CD8-positive, alpha-beta memory T cell (primary cell): ENCODE measurements around the gene CFAP157. TPM values are rescaled to one million over a fixed set of nuclear protein-coding genes. Genes with fewer than 3 reads are reported as not detected.

Source experiments
- CTCF ChIA-PET: fragments of 350-600 bp; sonication (Branson Sonifier 250); formaldehyde crosslinking; loops from one replicate; lab custom pipeline; 2021; ENCODE audit warnings: antibody characterized with exemption; lab: Charles Lee
- POLR2A ChIA-PET: fragments of 350-600 bp; sonication (Branson Sonifier 250); formaldehyde crosslinking; loops from one replicate; lab custom pipeline; 2021; ENCODE audit warnings: antibody characterized with exemption; lab: Charles Lee
- DNase-seq, 5 donors: peaks; one replicate each; pipeline versions ENCODE4 v3.0.0 to v3.0.0-alpha.2; 2020 to 2022; ENCODE audit warnings: mixed read lengths in 1 of 5
- H3K27ac ChIP-seq: one replicate; pipeline ENCODE4 v1.7.0; 2013; ENCODE audit warnings: low read depth, mild to moderate bottlenecking, low read length, moderate library complexity
- H3K27me3 ChIP-seq: 2 replicates; pipeline ENCODE4 v1.7.0; 2013; ENCODE audit warnings: low read length, mild to moderate bottlenecking; ENCODE audit not compliant: insufficient read depth, poor library complexity, severe bottlenecking
- H3K36me3 ChIP-seq: 2 replicates; pipeline ENCODE4 v1.7.0; 2013; ENCODE audit warnings: mild to moderate bottlenecking, low read length, moderate library complexity; ENCODE audit not compliant: insufficient read depth
- H3K4me1 ChIP-seq: 2 replicates; pipeline ENCODE4 v1.7.0; 2013; ENCODE audit warnings: mild to moderate bottlenecking, low read length, moderate library complexity; ENCODE audit not compliant: insufficient read depth
- H3K4me3 ChIP-seq: 2 replicates; pipeline ENCODE4 v1.7.0; 2013; ENCODE audit warnings: mild to moderate bottlenecking, low read length
- H3K9me3 ChIP-seq: 2 replicates; pipeline ENCODE4 v1.7.0; 2013; ENCODE audit warnings: mild to moderate bottlenecking, low read length
- H3K27ac Mint-ChIP-seq, 8 donors: one replicate each; pipeline ENCODE4 v1.8.0; 2020 to 2021; ENCODE audit warnings: mixed read lengths in 8 of 8, mild to moderate bottlenecking in 6 of 8, inconsistent platforms in 3 of 8, moderate library complexity in 3 of 8
- H3K27me3 Mint-ChIP-seq, 2 donors: one replicate each; pipeline ENCODE4 v1.8.0; 2020 to 2021; ENCODE audit warnings: mixed read lengths in 2 of 2, mild to moderate bottlenecking in 1 of 2, moderate library complexity in 1 of 2
- H3K36me3 Mint-ChIP-seq, 3 donors: one replicate each; pipeline ENCODE4 v1.8.0; 2020 to 2021; ENCODE audit warnings: mixed read lengths in 3 of 3, inconsistent platforms in 1 of 3, mild to moderate bottlenecking in 1 of 3
- H3K4me1 Mint-ChIP-seq, 3 donors: one replicate each; pipeline ENCODE4 v1.8.0; 2020 to 2021; ENCODE audit warnings: mixed read lengths in 3 of 3, inconsistent platforms in 1 of 3, mild to moderate bottlenecking in 1 of 3
- H3K4me3 Mint-ChIP-seq, 7 donors: one replicate each; pipeline ENCODE4 v1.8.0; 2020 to 2021; ENCODE audit warnings: mixed read lengths in 7 of 7, mild to moderate bottlenecking in 6 of 7, moderate library complexity in 4 of 7, inconsistent platforms in 2 of 7
- H3K9me3 Mint-ChIP-seq, 5 donors: one replicate each; pipeline ENCODE4 v1.8.0; 2020 to 2022; ENCODE audit warnings: mixed read lengths in 5 of 5, mild to moderate bottlenecking in 3 of 5, moderate library complexity in 2 of 5, inconsistent platforms in 1 of 5
- polyA plus RNA-seq: library from polyadenylated mRNA; unstranded; fragments of 300-500 nt; fragmentation: Illumina TruSeq; gene quantifications from one replicate; pipeline ENCODE4 v1.2.3, GENCODE V29; 2021
- total RNA-seq, 2 experiments: library from RNA; stranded (reverse); gene quantifications; one replicate each; pipeline ENCODE4 v1.2.3, GENCODE V29; 2021

CFAP157 gene
- total and polyA plus RNA-seq, 3 experiments from 2014 or later, result 0.33 TPM; not detected in 2

DNA sequence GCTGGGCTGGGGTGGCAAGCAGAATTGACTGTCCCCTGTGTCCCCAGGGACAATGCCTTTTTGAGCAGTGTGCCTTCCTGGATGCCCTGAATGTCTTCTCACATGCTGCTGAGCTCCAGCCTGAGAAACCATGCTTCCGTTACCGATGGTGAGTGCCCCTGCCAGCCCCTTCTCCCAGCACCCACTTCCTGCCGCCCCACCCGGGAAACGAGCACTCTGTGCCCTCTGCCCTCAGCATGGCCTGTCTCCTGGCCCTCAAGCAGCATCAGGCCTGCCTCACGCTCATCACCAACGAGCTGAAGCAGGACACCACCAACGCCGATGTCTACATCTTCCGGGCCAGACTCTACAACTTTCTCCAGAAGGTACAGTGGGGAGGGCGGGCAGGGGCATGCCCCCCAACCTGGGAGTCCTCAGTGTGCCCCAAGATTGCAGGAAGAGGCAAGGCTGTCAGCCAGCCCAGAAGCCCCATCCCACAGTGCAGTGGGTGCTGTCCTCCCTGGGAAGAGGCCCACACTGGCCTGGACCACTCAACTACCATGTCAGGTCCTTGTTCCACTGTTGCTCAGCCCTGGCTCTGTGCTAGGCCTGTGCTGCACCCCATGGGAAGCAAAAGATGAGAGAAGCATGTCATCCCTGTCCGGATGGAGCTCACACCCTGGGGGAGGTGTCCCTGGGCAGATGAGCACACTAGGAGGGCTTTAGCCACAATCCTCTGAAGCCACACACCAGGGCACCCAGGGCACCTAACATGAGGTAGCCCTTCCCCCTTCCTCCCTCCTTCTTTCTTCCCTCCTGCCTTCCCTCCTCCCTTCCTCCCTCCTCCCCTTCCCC, 13.5 kb downstream of the CFAP157 start:
- H3K4me3 ChIP-seq, result peak overlapping the region; percentile 39
- Mint-ChIP-seq H3K4me3 (peak overlapping the region; percentile 63 to 92 (median 81)), H3K36me3 (peaks cover 0 to 10% (median 1%) of the 10 kb centered on the region in 3 donors), H3K27ac (peak overlapping the region; percentile 74 to 97 (median 94)), H3K27me3 (peaks cover 0 to 2% of the 10 kb centered on the region in 2 donors), H3K4me1 (peaks cover 35 to 49% (median 37%) of the 10 kb centered on the region in 3 donors), H3K9me3 (no peaks in the 10 kb centered on the region)
- ChIA-PET POLR2A (interaction anchor here (0.6 to 1.2 kb wide), 2 partner anchors 15 to 104 kb away, joined by 3 to 4 read pairs; partner anchors contain the start of gene TOR2A), CTCF (interaction anchor here (1.1 to 5.1 kb wide), 2 partner anchors 9 to 14 kb away, joined by 3 to 37 read pairs; partner anchors contain the start of gene TOR2A)
- H3K27me3 ChIP-seq, result no peaks in the 10 kb centered on the region
- no peaks in the 10 kb centered on the region for H3K9me3 ChIP-seq
- peak overlapping the region; percentile 31 for H3K27ac ChIP-seq
- H3K4me1 ChIP-seq, result peaks cover 36% of the 10 kb centered on the region
- peak in 4 of 5 donors; percentile 34 to 68 (median 56) for DNase-seq
- H3K36me3 ChIP-seq, result no peaks in the 10 kb centered on the region

DNA sequence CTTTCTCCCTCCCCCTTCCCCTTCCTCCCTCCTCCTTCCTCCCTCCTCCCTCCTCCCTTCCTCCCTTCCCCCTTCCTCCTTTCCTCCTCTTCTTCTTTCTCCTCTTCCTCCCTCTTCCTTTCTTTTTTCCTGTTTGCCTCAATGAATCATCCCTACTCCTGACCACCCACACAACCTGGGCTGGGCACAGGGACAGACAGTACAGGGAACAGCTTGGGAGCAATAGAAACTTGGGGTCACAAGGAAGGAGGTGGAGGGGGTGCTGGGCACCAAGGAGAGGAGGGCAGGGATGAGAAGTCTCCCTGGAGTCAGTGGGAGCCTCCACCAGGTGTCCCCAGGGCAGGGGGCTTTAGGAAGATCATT, 14.1 kb downstream of the CFAP157 start:
- peaks cover 36% of the 10 kb centered on the region for H3K4me1 ChIP-seq

DNA sequence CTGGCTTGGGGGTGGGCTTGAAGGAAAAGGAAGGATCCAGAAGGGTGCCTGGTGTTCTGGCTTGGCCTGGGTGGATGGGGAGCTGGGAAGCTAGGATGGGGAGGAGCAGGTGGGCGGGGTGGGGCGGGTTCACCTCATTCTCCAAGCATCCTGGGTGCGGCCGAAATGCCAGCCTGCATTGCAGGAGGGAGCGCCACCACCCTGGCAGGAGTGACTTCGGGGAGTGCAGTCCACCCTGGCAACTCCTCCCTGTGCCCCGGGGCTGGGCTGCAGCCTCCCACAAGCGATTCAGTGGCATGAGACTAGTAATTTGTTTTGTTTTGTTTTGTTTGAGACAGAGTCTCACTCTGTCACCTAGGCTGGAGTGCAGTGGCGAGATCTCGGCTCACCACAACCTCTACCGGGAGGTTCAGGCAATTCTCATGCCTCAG, 14.6 kb downstream of the CFAP157 start:
- Mint-ChIP-seq H3K27me3 (no peaks in the 10 kb centered on the region), H3K9me3 (no peaks in the 10 kb centered on the region), H3K4me3 (peak overlapping the region; percentile 56 to 90 (median 79)), H3K36me3 (peaks cover 0 to 5% (median 2%) of the 10 kb centered on the region in 3 donors), H3K4me1 (peaks cover 26 to 38% (median 27%) of the 10 kb centered on the region in 3 donors), H3K27ac (peak overlapping the region; percentile 70 to 95 (median 84))
- H3K27ac ChIP-seq, result no peak overlapping the region
- H3K36me3 ChIP-seq, result no peaks in the 10 kb centered on the region
- ChIA-PET POLR2A (interaction anchor here (0.6 kb wide), 1 partner anchor 23 kb away, joined by 7 read pairs; no protein-coding TSS in a partner anchor), CTCF (interaction anchor here (5.1 kb wide), 1 partner anchor 13 kb away, joined by 37 read pairs; the partner anchor contains the start of gene TOR2A)
- H3K9me3 ChIP-seq, result no peaks in the 10 kb centered on the region
- H3K27me3 ChIP-seq, result no peaks in the 10 kb centered on the region
- no peak overlapping the region for H3K4me3 ChIP-seq
- H3K4me1 ChIP-seq, result peaks cover 31% of the 10 kb centered on the region
- DNase-seq, result peak in 1 of 5 donors; percentile 32

More for the DNA sequence above, 14.1 kb downstream of the CFAP157 start:
- H3K27ac ChIP-seq, result no peak overlapping the region
- ChIA-PET POLR2A (interaction anchor here (0.6 kb wide), 1 partner anchor 105 kb away, joined by 3 read pairs; no protein-coding TSS in a partner anchor), CTCF (interaction anchor here (5.1 kb wide), 1 partner anchor 13 kb away, joined by 37 read pairs; the partner anchor contains the start of gene TOR2A)
- H3K9me3 Mint-ChIP-seq, result no peaks in the 10 kb centered on the region
- DNase-seq, result no peak
- peaks cover 0 to 6% (median 2%) of the 10 kb centered on the region in 3 donors for H3K36me3 Mint-ChIP-seq
- no peak overlapping the region for H3K4me3 ChIP-seq
- H3K4me1 Mint-ChIP-seq, result peaks cover 31 to 43% (median 32%) of the 10 kb centered on the region in 3 donors
- peaks cover 0 to 2% of the 10 kb centered on the region in 2 donors for H3K27me3 Mint-ChIP-seq
- H3K27ac Mint-ChIP-seq, result peak overlapping the region; percentile 65 to 95 (median 84)
- H3K4me3 Mint-ChIP-seq, result peak overlapping the region; percentile 56 to 90 (median 79)
- no peaks in the 10 kb centered on the region for H3K9me3 ChIP-seq
- no peaks in the 10 kb centered on the region for H3K27me3 ChIP-seq
- H3K36me3 ChIP-seq, result no peaks in the 10 kb centered on the region

DNA sequence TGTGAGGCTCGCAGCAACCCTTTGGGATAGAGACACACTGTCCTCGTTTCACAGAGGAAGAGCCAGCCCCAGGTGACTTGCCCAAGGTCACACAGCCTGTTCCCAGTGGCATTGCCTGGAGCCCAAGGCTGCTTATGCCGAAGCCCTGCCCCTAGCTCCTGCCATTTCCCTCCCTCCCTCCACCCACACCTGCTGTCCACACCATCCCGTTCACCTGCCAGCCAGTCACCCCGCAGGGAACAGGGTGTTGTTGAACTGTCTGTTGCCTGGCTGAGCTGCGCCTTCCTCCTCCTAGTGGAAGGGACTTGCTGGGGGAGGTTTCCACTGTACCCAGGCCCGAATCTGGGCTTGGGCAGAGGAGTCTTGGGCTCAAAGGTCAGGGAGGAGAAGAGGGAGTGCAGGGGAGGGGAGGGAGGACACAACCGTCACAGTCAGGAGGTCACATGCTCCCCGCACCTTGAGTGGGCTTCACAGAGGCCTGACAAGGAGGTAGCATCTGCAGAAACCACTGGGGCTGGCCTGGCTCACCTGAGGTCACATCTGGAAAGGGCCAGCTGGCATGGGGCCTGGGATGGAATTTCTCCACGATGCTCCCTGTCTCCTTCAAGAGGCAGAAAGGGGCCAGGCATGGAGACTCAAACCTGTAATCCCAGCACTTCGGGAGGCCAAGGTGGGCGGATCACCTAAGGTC, 15.4 kb downstream of the CFAP157 start:
- Mint-ChIP-seq H3K9me3 (no peaks in the 10 kb centered on the region), H3K36me3 (peaks cover 0 to 5% (median 2%) of the 10 kb centered on the region in 3 donors), H3K27me3 (no peaks in the 10 kb centered on the region), H3K27ac (peak overlapping the region in 6 of 8 donors; percentile 11 to 95 (median 62)), H3K4me3 (peak overlapping the region in 4 of 7 donors; percentile 29 to 90 (median 65)), H3K4me1 (peaks cover 26 to 37% (median 27%) of the 10 kb centered on the region in 3 donors)
- POLR2A ChIA-PET, result interaction anchor here (0.6 kb wide), 1 partner anchor 22 kb away, joined by 7 read pairs; no protein-coding TSS in a partner anchor
- no peak overlapping the region for H3K4me3 ChIP-seq
- H3K9me3 ChIP-seq, result no peaks in the 10 kb centered on the region
- H3K36me3 ChIP-seq, result no peaks in the 10 kb centered on the region
- DNase-seq, result no peak
- CTCF ChIA-PET, result interaction anchor here (5.1 kb wide), 1 partner anchor 12 kb away, joined by 37 read pairs; the partner anchor contains the start of gene TOR2A
- H3K4me1 ChIP-seq, result peaks cover 30% of the 10 kb centered on the region
- H3K27me3 ChIP-seq, result no peaks in the 10 kb centered on the region
- H3K27ac ChIP-seq, result no peak overlapping the region

DNA sequence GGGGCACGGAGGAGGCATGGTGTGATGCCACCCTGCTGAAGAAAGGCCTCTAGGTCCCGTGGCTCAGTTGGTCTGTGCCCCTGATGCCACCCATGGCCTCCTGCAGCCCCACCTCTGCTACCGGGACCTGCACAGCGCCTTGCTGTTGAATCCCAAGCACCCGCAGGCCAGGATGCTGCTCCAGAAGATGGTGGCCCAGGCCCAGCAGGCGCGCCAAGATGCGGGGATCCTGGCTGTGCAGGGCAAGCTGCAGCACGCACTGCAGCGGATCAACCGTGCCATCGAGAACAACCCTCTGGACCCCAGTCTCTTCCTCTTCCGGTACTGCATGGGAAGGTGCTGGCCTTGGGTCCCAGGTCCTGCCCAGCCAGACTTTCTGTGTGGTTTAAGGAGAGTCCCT, 16.2 kb downstream of the CFAP157 start:
- H3K36me3 Mint-ChIP-seq, result peaks cover 0 to 5% (median 2%) of the 10 kb centered on the region in 3 donors
- H3K9me3 Mint-ChIP-seq, result no peaks in the 10 kb centered on the region
- no peaks in the 10 kb centered on the region for H3K27me3 ChIP-seq
- H3K9me3 ChIP-seq, result no peaks in the 10 kb centered on the region
- no peak for DNase-seq
- no peaks in the 10 kb centered on the region for H3K36me3 ChIP-seq
- no peak overlapping the region for H3K27ac ChIP-seq
- POLR2A ChIA-PET, result no interaction called here
- peaks cover 30% of the 10 kb centered on the region for H3K4me1 ChIP-seq
- H3K4me3 ChIP-seq, result no peak overlapping the region
- CTCF ChIA-PET, result no interaction called here
- H3K4me1 Mint-ChIP-seq, result peaks cover 26 to 37% (median 27%) of the 10 kb centered on the region in 3 donors
- no peaks in the 10 kb centered on the region for H3K27me3 Mint-ChIP-seq
- H3K27ac Mint-ChIP-seq, result peak overlapping the region in 4 of 8 donors; percentile 51 to 64 (median 58)
- H3K4me3 Mint-ChIP-seq, result no peak overlapping the region

DNA sequence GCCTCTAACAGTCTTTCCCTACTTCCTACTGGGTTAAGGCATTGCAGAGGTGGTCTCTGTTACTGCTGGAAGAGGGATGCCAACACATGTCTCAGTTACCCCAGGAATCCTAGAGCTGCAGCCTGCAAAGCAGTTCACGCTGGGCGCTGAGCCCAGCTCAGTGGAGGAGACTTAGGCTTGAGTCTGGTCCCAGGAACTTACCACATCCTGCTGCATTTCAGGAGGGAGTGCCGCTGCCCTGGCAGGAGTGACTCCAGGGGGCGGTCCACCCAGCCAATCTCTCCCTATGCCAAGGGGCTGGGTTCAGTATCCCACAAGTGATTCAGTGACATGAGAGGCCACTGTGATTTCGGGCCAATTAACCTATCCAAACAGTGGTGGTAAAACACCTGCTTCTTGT, 16.7 kb downstream of the CFAP157 start:
- ChIA-PET POLR2A (no interaction called here), CTCF (no interaction called here)
- no peak overlapping the region for H3K27ac ChIP-seq
- Mint-ChIP-seq H3K36me3 (peaks cover 0 to 5% (median 2%) of the 10 kb centered on the region in 3 donors), H3K4me1 (peaks cover 26 to 37% (median 27%) of the 10 kb centered on the region in 3 donors), H3K27me3 (no peaks in the 10 kb centered on the region), H3K4me3 (no peak overlapping the region), H3K27ac (peak overlapping the region in 4 of 8 donors; percentile 51 to 64 (median 58)), H3K9me3 (no peaks in the 10 kb centered on the region)
- no peaks in the 10 kb centered on the region for H3K27me3 ChIP-seq
- no peaks in the 10 kb centered on the region for H3K36me3 ChIP-seq
- H3K9me3 ChIP-seq, result no peaks in the 10 kb centered on the region
- no peak overlapping the region for H3K4me3 ChIP-seq
- peaks cover 30% of the 10 kb centered on the region for H3K4me1 ChIP-seq
- DNase-seq, result no peak

DNA sequence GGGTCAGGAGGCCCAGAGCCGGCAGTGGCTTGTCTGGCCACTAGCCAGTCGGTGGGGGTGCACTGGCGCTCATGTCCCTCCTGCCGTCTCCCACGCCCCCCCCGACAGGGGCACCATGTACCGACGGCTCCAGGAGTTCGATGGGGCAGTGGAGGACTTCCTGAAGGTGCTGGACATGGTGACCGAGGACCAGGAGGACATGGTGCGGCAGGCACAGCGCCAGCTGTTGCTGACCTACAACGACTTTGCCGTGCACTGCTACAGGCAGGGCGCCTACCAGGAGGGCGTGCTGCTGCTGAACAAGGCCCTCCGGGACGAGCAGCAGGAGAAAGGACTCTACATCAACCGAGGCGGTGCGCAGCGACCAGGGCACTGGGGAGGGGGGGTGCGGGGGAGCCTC, 17.2 kb downstream of the CFAP157 start:
- Histone ChIP-seq H3K36me3 (no peaks in the 10 kb centered on the region), H3K4me1 (peaks cover 27% of the 10 kb centered on the region), H3K9me3 (no peaks in the 10 kb centered on the region), H3K27me3 (no peaks in the 10 kb centered on the region), H3K4me3 (no peak overlapping the region), H3K27ac (no peak overlapping the region)
- peaks cover 0 to 7% (median 2%) of the 10 kb centered on the region in 3 donors for H3K36me3 Mint-ChIP-seq
- DNase-seq, result no peak
- H3K9me3 Mint-ChIP-seq, result no peaks in the 10 kb centered on the region
- H3K4me1 Mint-ChIP-seq, result peaks cover 25 to 37% (median 27%) of the 10 kb centered on the region in 3 donors
- H3K27ac Mint-ChIP-seq, result no peak overlapping the region
- ChIA-PET CTCF (no interaction called here), POLR2A (no interaction called here)
- no peaks in the 10 kb centered on the region for H3K27me3 Mint-ChIP-seq
- H3K4me3 Mint-ChIP-seq, result no peak overlapping the region
